GM12891 (cell line): ENCODE data around the gene TMEM39A.

Source experiments
- POLR2AphosphoS5 ChIP-seq: IDR thresholded peaks from 2 replicates; pipeline ENCODE4 v1.6.1; 2011; ENCODE audit warnings: low read depth, low read length, control low read depth
- TAF1 ChIP-seq: IDR thresholded peaks from 2 replicates; pipeline ENCODE4 v1.6.1; 2011; ENCODE audit warnings: low read depth, low read length, control low read depth

GRCh38 chr3:119444590-119444989 is 18.8 kb downstream of the TMEM39A start:
- no peak for TF ChIP-seq TAF1
- TF ChIP-seq POLR2AphosphoS5, result no peak
